Measurements from ENCODE around the gene ZBED4. TPM values are rescaled to one million over a fixed set of nuclear protein-coding genes. Genes with fewer than 3 reads are reported as not detected.

ZBED4 gene
- total RNA-seq, 1 experiment from 2014 or later: 21.6 TPM

GRCh38 chr22:49922484-49922883, 68.8 kb downstream of the ZBED4 start:
- no peak for ATAC-seq
- Histone ChIP-seq H3K9ac (ENCODE audit: low read length) (no peak overlapping the region), H4K20me1 (ENCODE audit: insufficient read depth) (no peaks in the 10 kb centered on the region), H3K27me3 (ENCODE audit: insufficient read depth, low read length) (no peaks in the 10 kb centered on the region), H3K27ac (ENCODE audit: low read depth, low read length) (no peak overlapping the region), H2AFZ (ENCODE audit: low read depth, low read length, poor library complexity, severe bottlenecking) (no peak overlapping the region), H3K79me2 (ENCODE audit: insufficient read depth, low read length) (0 out of 2 replicates have a peak, but pooled peaks cover 4% of the 10 kb centered on the region), H3K9me2 (ENCODE audit: insufficient read depth) (no peaks in the 10 kb centered on the region), H3K4me1 (ENCODE audit: control insufficient read depth in 1 of 2, insufficient read depth in 2 of 2, low read length in 2 of 2) (peaks cover 3 to 10% of the 10 kb centered on the region in 2 experiments; a peak in 3 of 4 replicates), H3K4me3 (replicated peaks in 1 of 2; ENCODE audit: low read depth in 1 of 2, low read length in 2 of 2) (no peak overlapping the region), H3K4me2 (ENCODE audit: low read length) (no peak overlapping the region), H3K36me3 (ENCODE audit: control insufficient read depth in 1 of 2, insufficient read depth in 2 of 2, low read length in 2 of 2) (peaks cover 0 to 8% of the 10 kb centered on the region in 2 experiments; a peak in 1 of 4 replicates), H3K9me3 (ENCODE audit: control insufficient read depth in 1 of 2, insufficient read depth in 1 of 2, low read depth in 1 of 2, low read length in 2 of 2) (no peaks in the 10 kb centered on the region)
- RAD21 ChIA-PET (ENCODE audit: low non-redundant PET in 1 of 2, low total read pairs in 2 of 2, uncharacterized antibody in 2 of 2, unreplicated experiment in 2 of 2): no interaction called here
- BruUV-seq (replicated peaks): no TSS peak
- CTCF ChIA-PET: no interaction called here
- POLR2A ChIA-PET: no interaction called here
- DNase-seq (ENCODE audit: low read depth, low spot score): no peak
- intact Hi-C loops (cut with micrococcal nuclease): no loop called here
- no peak for TF ChIP-seq ZNF274 (IDR thresholded peaks at IDR 0.05; ENCODE audit: low read depth, low read length)

- Histone ChIP-seq H3K9me3 (ENCODE audit: control insufficient read depth in 1 of 2, insufficient read depth in 1 of 2, low read depth in 1 of 2, low read length in 2 of 2) (no peaks in the 10 kb centered on the region), H3K4me2 (ENCODE audit: low read length) (no peak overlapping the region), H3K4me3 (replicated peaks in 1 of 2; ENCODE audit: low read depth in 1 of 2, low read length in 2 of 2) (no peak overlapping the region), H3K9me2 (ENCODE audit: insufficient read depth) (no peaks in the 10 kb centered on the region), H4K20me1 (ENCODE audit: insufficient read depth) (no peaks in the 10 kb centered on the region), H3K79me2 (ENCODE audit: insufficient read depth, low read length) (no peaks in the 10 kb centered on the region), H3K9ac (ENCODE audit: low read length) (no peak overlapping the region), H3K27me3 (ENCODE audit: insufficient read depth, low read length) (no peaks in the 10 kb centered on the region), H3K27ac (ENCODE audit: low read depth, low read length) (no peak overlapping the region), H3K4me1 (ENCODE audit: control insufficient read depth in 1 of 2, insufficient read depth in 2 of 2, low read length in 2 of 2) (peaks cover 3 to 9% of the 10 kb centered on the region in 2 experiments; a peak in 3 of 4 replicates), H2AFZ (ENCODE audit: low read depth, low read length, poor library complexity, severe bottlenecking) (no peak overlapping the region), H3K36me3 (ENCODE audit: control insufficient read depth in 1 of 2, insufficient read depth in 2 of 2, low read length in 2 of 2) (peaks cover 0 to 8% of the 10 kb centered on the region in 2 experiments; a peak in 1 of 4 replicates)
- no TSS peak for BruUV-seq (replicated peaks)
- ChIA-PET POLR2A (no interaction called here), RAD21 (ENCODE audit: low non-redundant PET in 1 of 2, low total read pairs in 2 of 2, uncharacterized antibody in 2 of 2, unreplicated experiment in 2 of 2) (no interaction called here), CTCF (no interaction called here)
- intact Hi-C loops (cut with micrococcal nuclease): no loop called here
- ATAC-seq (no peak), DNase-seq (ENCODE audit: low read depth, low spot score) (no peak)
- TF ChIP-seq ZNF274 (IDR thresholded peaks at IDR 0.05; ENCODE audit: low read depth, low read length): no peak
- TF ChIP-seq ZBTB33 (IDR thresholded peaks at IDR 0.05; ENCODE audit: extremely low read depth, insufficient replicate concordance, low read length): no peak
- TF ChIP-seq ELF1 (IDR thresholded peaks at IDR 0.05; ENCODE audit: borderline replicate concordance, low read depth): no peak
- no peak for TF ChIP-seq REST (IDR thresholded peaks at IDR 0.05; ENCODE audit: low read depth)
- no peak for TF ChIP-seq CTCF (IDR thresholded peaks at IDR 0.05 in 2 of 3, conservative IDR thresholded peaks at IDR 0.05 in 1 of 3; ENCODE audit: borderline replicate concordance in 1 of 3, insufficient read depth in 1 of 3, low read depth in 2 of 3, low read length in 2 of 3)
- TF ChIP-seq POLR2A (IDR thresholded peaks at IDR 0.05; ENCODE audit: borderline replicate concordance, extremely low read depth, insufficient read depth, insufficient read length): no peak
- TF ChIP-seq TCF7L2 (IDR thresholded peaks at IDR 0.05; ENCODE audit: borderline replicate concordance, extremely low read depth, insufficient read depth, insufficient read length): no peak
- TF ChIP-seq POLR2AphosphoS5 (IDR thresholded peaks at IDR 0.05; ENCODE audit: low read depth, low read length): no peak
- no peak for TF ChIP-seq FOSL1 (IDR thresholded peaks at IDR 0.05; ENCODE audit: low read depth)
- no peak for TF ChIP-seq ATF3 (IDR thresholded peaks at IDR 0.05)
Observed at GRCh38 chr22:49922926-49923325, 69.3 kb downstream of the ZBED4 start.
